Dermis microvascular lymphatic vessel endothelial cell (primary cell): ENCODE results near the gene DAB2IP. TPM values are rescaled to one million over a fixed set of nuclear protein-coding genes. Genes with fewer than 3 reads are reported as not detected.
"Not testable (repeated sequence)": the region's sequence is repeated elsewhere in the genome, so short reads cannot be mapped to it uniquely, and the experiment has no call there.

Experiments
- DNase-seq, 2 donors: peaks; one replicate each; pipeline versions ENCODE4 v3.0.0 to v3.0.0-alpha.2; 2010; ENCODE audit warnings: low read depth in 2 of 2
- total RNA-seq: library from RNA; depleted of rRNA; stranded (reverse); fragments of >200 nt; gene quantifications from 2 replicates; pipeline ENCODE4 v1.2.1, GENCODE V29; 2014

Gene DAB2IP
- total RNA-seq, 1 donor from 2014 or later, result 15.3 TPM

- no peak for DNase-seq
Observed at GRCh38 chr9:121721770-121722169, 70.3 kb downstream of the DAB2IP start.

GRCh38 chr9:121725008-121725775 is 73.8 kb downstream of the DAB2IP start:
- DNase-seq, result peak; percentile 76 to 96

- DNase-seq, result peak in 1 of 2 donors; percentile 30
Observed at GRCh38 chr9:121727295-121728020, 76.0 kb downstream of the DAB2IP start.

- no peak for DNase-seq
Observed at GRCh38 chr9:121728916-121729315, 77.5 kb downstream of the DAB2IP start.

- no peak for DNase-seq
Observed at GRCh38 chr9:121729769-121730562, 78.5 kb downstream of the DAB2IP start.

- no peak for DNase-seq
Observed at GRCh38 chr9:121731090-121731489, 79.7 kb downstream of the DAB2IP start.

GRCh38 chr9:121731919-121732318 is 80.5 kb downstream of the DAB2IP start:
- DNase-seq, result no peak

- no peak for DNase-seq
Observed at GRCh38 chr9:121732389-121732788, 81.0 kb downstream of the DAB2IP start.

GRCh38 chr9:121732886-121733285 is 81.5 kb downstream of the DAB2IP start:
- DNase-seq, result no peak

- DNase-seq, result no peak
Observed at GRCh38 chr9:121734465-121734864, 83.0 kb downstream of the DAB2IP start.

- peak in 1 of 2 donors; percentile 66 for DNase-seq
Observed at GRCh38 chr9:121735065-121735792, 83.8 kb downstream of the DAB2IP start.

- DNase-seq, result peak in 1 of 2 donors; percentile 37
Observed at GRCh38 chr9:121735793-121736770, 84.6 kb downstream of the DAB2IP start.

GRCh38 chr9:121736934-121737462 is 85.6 kb downstream of the DAB2IP start:
- DNase-seq, result no peak

- no peak for DNase-seq
Observed at GRCh38 chr9:121737481-121737931, 86.1 kb downstream of the DAB2IP start.

- no peak for DNase-seq
Observed at GRCh38 chr9:121738411-121738810, 87.0 kb downstream of the DAB2IP start.

GRCh38 chr9:121738968-121739367 is 87.5 kb downstream of the DAB2IP start:
- no peak for DNase-seq

- DNase-seq, result no peak
Observed at GRCh38 chr9:121739971-121740370, 88.5 kb downstream of the DAB2IP start.

GRCh38 chr9:121741228-121741918 is 89.9 kb downstream of the DAB2IP start:
- peak in 1 of 2 donors; percentile 47 for DNase-seq

GRCh38 chr9:121741919-121742283 is 90.5 kb downstream of the DAB2IP start:
- DNase-seq, result not testable (repeated sequence)
